ENCODE data around the gene PCSK2. TPM values are rescaled to one million over a fixed set of nuclear protein-coding genes. Genes with fewer than 3 reads are reported as not detected.

Gene PCSK2
- total and polyA plus RNA-seq, 2 of the 8 experiments (the other 6 are each of a cell fraction or from before 2014, with no cell fraction given) = 1.9 to 4.2 TPM

DNA sequence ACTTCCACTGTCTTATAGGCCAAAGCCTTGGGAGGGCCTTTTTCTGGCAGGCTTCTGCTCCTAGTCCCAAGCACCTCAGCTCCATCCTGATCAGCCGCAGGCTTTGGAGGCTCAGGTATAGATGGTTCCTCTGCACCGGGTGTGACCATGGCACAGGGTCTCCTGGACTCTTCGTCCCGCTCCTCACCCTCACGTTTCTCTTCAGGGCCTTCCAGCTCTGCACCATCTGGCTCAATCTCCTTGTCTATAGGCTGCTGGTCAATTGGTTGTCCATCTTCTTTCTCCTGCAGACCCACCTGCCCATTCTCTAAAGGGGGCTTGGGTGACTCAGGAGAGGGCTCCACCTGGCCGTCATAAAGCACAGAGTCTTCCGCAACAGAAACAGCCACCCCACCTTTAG lies 267.4 kb downstream of the PCSK2 start:
- H3K36me3 ChIP-seq (ENCODE audit: control insufficient read depth in 2 of 4, insufficient read depth in 4 of 4, low read length in 3 of 4) = no peaks in the 10 kb centered on the region
- H3K79me1 ChIP-seq (ENCODE audit: low read depth, low read length) = no peaks in the 10 kb centered on the region
- no peak overlapping the region for H3K27ac ChIP-seq (ENCODE audit: low read depth, low read length)
- H2BK15ac ChIP-seq (ENCODE audit: low read length) = no peak overlapping the region
- WGBS, 2 experiments (ENCODE audit: extremely low coverage in 1 of 2, insufficient coverage in 1 of 2, insufficient read length in 1 of 2, insufficient replicate concordance in 2 of 2, low coverage in 1 of 2, low lambda C conversion rate in 2 of 2, missing lambda C conversion rate in 1 of 2) = 91% methylated on average over 7 of the region's 7 CpGs; no CpG with 5 or more reads in 1 of the 2 experiments
- no peak overlapping the region for H2BK20ac ChIP-seq (ENCODE audit: low read length)
- no peak overlapping the region for H3K9ac ChIP-seq (replicated peaks in 1 of 4; ENCODE audit: extremely low read depth in 1 of 4, low read depth in 3 of 4, low read length in 3 of 4)
- H3K18ac ChIP-seq (ENCODE audit: extremely low read depth, low read length) = no peak overlapping the region
- no peaks in the 10 kb centered on the region for H3K9me3 ChIP-seq (ENCODE audit: insufficient read depth in 2 of 2, low read depth in 1 of 2, low read length in 1 of 2)
- DNase-seq (ENCODE audit: low read depth in 1 of 2, low spot score in 2 of 2) = no peak
- H3K79me2 ChIP-seq (ENCODE audit: control insufficient read depth in 1 of 2, insufficient read depth in 2 of 2, low read length in 2 of 2) = no peaks in the 10 kb centered on the region
- no peak overlapping the region for H3K14ac ChIP-seq (ENCODE audit: insufficient read length)
- H2BK12ac ChIP-seq (ENCODE audit: low read depth, low read length) = no peak overlapping the region
- no peak overlapping the region for H3K23ac ChIP-seq (ENCODE audit: insufficient read length)
- no peak overlapping the region for H3K4ac ChIP-seq (replicated peaks; ENCODE audit: insufficient read length, low read depth, low read length)
- no peaks in the 10 kb centered on the region for H3K27me3 ChIP-seq (replicated peaks in 1 of 4; ENCODE audit: control insufficient read depth in 3 of 4, extremely low read depth in 1 of 4, insufficient read depth in 3 of 4, low read length in 3 of 4)
- H2BK120ac ChIP-seq (replicated peaks; ENCODE audit: low read depth, low read length) = no peak overlapping the region
- TF ChIP-seq KDM4A (IDR thresholded peaks at IDR 0.05; ENCODE audit: low read depth, low read length, severe bottlenecking) = no peak
- no peak for TF ChIP-seq EP300 (IDR thresholded peaks at IDR 0.05; ENCODE audit: borderline replicate concordance in 1 of 2, low read depth in 2 of 2, low read length in 2 of 2)
- no peak for TF ChIP-seq BCL11A (IDR thresholded peaks at IDR 0.05; ENCODE audit: low read depth in 2 of 2, low read length in 2 of 2)
- TF ChIP-seq TAF7 (optimal IDR thresholded peaks at IDR 0.05; ENCODE audit: borderline replicate concordance, low read depth, low read length) = no peak
- TF ChIP-seq SIX5 (IDR thresholded peaks at IDR 0.05; ENCODE audit: low read depth, low read length) = no peak
- TF ChIP-seq JUN (IDR thresholded peaks at IDR 0.05; ENCODE audit: low read depth, low read length) = no peak
- no peak for TF ChIP-seq EZH2 (IDR thresholded peaks at IDR 0.05; ENCODE audit: low read depth, low read length, severe bottlenecking)
- TF ChIP-seq NANOG (IDR thresholded peaks at IDR 0.05; ENCODE audit: insufficient read depth, low read depth, low read length, poor library complexity, severe bottlenecking) = no peak
- TF ChIP-seq SIRT6 (IDR thresholded peaks at IDR 0.05; ENCODE audit: low read length) = no peak
- H2BK5ac ChIP-seq (ENCODE audit: low read depth, low read length) = no peak overlapping the region
- no peak overlapping the region for H3K4me2 ChIP-seq (ENCODE audit: insufficient read depth in 1 of 2, low read depth in 2 of 2, low read length in 2 of 2)
- ChIA-PET POLR2A (ENCODE audit: partially characterized antibody) (interaction anchor here (1.3 kb wide), 1 partner anchor 8 kb away, joined by 5 read pairs; no protein-coding TSS in a partner anchor), CTCF (ENCODE audit: partially characterized antibody) (interaction anchor here (0.8 to 1.4 kb wide), 2 partner anchors 10 to 43 kb away, joined by 3 to 7 read pairs; no protein-coding TSS in a partner anchor)
- no peak for FAIRE-seq
- H4K5ac ChIP-seq (ENCODE audit: insufficient read length, low read depth, low read length) = no peak overlapping the region
- no peak overlapping the region for H4K91ac ChIP-seq (replicated peaks; ENCODE audit: insufficient read length, low read length)
- H4K20me1 ChIP-seq (replicated peaks in 1 of 2; ENCODE audit: control insufficient read depth in 1 of 2, insufficient read depth in 2 of 2, low read length in 2 of 2) = no peaks in the 10 kb centered on the region
- H3K4me1 ChIP-seq (replicated peaks in 1 of 4; ENCODE audit: control insufficient read depth in 3 of 4, insufficient read depth in 4 of 4, low read length in 3 of 4) = no peaks in the 10 kb centered on the region
- no peak overlapping the region for H3K56ac ChIP-seq (replicated peaks; ENCODE audit: insufficient read length, low read depth, low read length)
- no peak overlapping the region for H2AFZ ChIP-seq (ENCODE audit: low read length)
- H4K8ac ChIP-seq (ENCODE audit: extremely low read depth, insufficient read depth, low read length) = no peak overlapping the region
- no peak overlapping the region for H2AK5ac ChIP-seq (ENCODE audit: low read depth, low read length)
- no peaks in the 10 kb centered on the region for H3K23me2 ChIP-seq (ENCODE audit: low read depth, low read length)
- H3K4me3 ChIP-seq (ENCODE audit: extremely low read depth in 1 of 4, insufficient read depth in 2 of 4, low read depth in 3 of 4, low read length in 4 of 4) = no peak overlapping the region

Data from H1 (cell line).